AG04450 (cell line): ENCODE data around the gene KCNQ2. TPM values are rescaled to one million over a fixed set of nuclear protein-coding genes. Genes with fewer than 3 reads are reported as not detected.

Experiments
- CTCF ChIA-PET: fragments of 300-600, 350-600 bp; formaldehyde crosslinking; extraction: SDS; loops from one replicate; lab custom pipeline; 2022; ENCODE audit warnings: antibody characterized with exemption, inconsistent platforms; lab: Charles Lee
- POLR2A ChIA-PET: fragments of 350-600 bp; formaldehyde crosslinking; extraction: SDS; loops from one replicate; lab custom pipeline; 2021; ENCODE audit warnings: antibody characterized with exemption, inconsistent platforms; lab: Yijun Ruan, JAX
- DNase-seq: peaks from one replicate; pipeline ENCODE4 v3.0.0-alpha.2; 2011; ENCODE audit warnings: low read depth, low spot score
- H3K27ac ChIP-seq: one replicate; pipeline ENCODE4 v1.5.1; 2012; ENCODE audit warnings: low read depth, low read length, control low read depth
- H3K27me3 ChIP-seq: one replicate; pipeline ENCODE4 v1.6.0; 2012; ENCODE audit warnings: low read length; ENCODE audit not compliant: control insufficient read depth, insufficient read depth
- H3K4me3 ChIP-seq: 2 replicates; pipeline ENCODE4 v1.5.1; 2011; ENCODE audit warnings: mild to moderate bottlenecking, low read depth, low read length, control low read depth
- H3K9me3 ChIP-seq: 2 replicates; pipeline ENCODE4 v1.5.1; 2012; ENCODE audit warnings: low read length; ENCODE audit not compliant: control insufficient read depth, insufficient read depth
- polyA plus RNA-seq: library from polyadenylated mRNA; depleted of rRNA; stranded (reverse); fragments of >200 nt; gene quantifications from 2 replicates; pipeline ENCODE4 v1.2.3, GENCODE V29; 2011
- TF ChIP-seq, protein P1 (sequence below): IDR thresholded peaks from 2 replicates; pipeline ENCODE4 v1.5.1; 2011; ENCODE audit warnings: low read depth, low read length, control low read depth, inconsistent platforms

The KCNQ2 gene
- polyA plus RNA-seq, 1 experiment = not detected

DNA sequence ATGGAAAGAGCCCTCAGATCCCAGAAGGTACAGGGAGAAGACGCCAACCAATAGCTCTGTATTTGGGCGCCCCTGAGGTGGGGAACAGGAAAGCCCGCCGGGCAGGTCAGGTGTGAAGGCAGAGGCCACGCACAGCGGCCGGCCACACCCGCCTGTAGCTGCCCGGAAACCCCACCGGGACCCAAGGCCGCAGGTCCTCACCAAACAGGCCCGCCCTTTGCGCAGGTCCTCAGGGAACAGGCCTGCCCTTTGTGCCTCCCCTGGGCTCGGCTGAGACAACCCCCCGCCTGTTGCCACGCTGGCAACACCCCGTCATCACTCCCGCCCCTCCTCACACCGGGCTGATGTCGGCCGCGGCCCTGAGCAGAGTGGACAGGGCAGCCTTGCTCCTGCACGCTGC, 66.4 kb downstream of the KCNQ2 start:
- Histone ChIP-seq H3K27ac (no peak overlapping the region), H3K27me3 (peaks cover 6% of the 10 kb centered on the region), H3K4me3 (no peak overlapping the region), H3K9me3 (peaks cover 29% of the 10 kb centered on the region; the same call in 1 of the 2 replicates)
- CTCF ChIA-PET = no interaction called here
- DNase-seq = no peak
- POLR2A ChIA-PET = no interaction called here
- TF ChIP-seq, protein P1, sequence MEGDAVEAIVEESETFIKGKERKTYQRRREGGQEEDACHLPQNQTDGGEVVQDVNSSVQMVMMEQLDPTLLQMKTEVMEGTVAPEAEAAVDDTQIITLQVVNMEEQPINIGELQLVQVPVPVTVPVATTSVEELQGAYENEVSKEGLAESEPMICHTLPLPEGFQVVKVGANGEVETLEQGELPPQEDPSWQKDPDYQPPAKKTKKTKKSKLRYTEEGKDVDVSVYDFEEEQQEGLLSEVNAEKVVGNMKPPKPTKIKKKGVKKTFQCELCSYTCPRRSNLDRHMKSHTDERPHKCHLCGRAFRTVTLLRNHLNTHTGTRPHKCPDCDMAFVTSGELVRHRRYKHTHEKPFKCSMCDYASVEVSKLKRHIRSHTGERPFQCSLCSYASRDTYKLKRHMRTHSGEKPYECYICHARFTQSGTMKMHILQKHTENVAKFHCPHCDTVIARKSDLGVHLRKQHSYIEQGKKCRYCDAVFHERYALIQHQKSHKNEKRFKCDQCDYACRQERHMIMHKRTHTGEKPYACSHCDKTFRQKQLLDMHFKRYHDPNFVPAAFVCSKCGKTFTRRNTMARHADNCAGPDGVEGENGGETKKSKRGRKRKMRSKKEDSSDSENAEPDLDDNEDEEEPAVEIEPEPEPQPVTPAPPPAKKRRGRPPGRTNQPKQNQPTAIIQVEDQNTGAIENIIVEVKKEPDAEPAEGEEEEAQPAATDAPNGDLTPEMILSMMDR = no peak

GRCh38 chr20:63405102-63405730, 67.2 kb downstream of the KCNQ2 start:
- Histone ChIP-seq H3K27ac (no peak overlapping the region), H3K4me3 (no peak overlapping the region), H3K27me3 (no peaks in the 10 kb centered on the region), H3K9me3 (peaks cover 29% of the 10 kb centered on the region; the same call in 1 of the 2 replicates)
- no peak for DNase-seq
- ChIA-PET POLR2A (no interaction called here), CTCF (no interaction called here)
- TF ChIP-seq, protein P1 = no peak

- TF ChIP-seq, protein P1 = no peak
- H3K9me3 ChIP-seq = peaks cover 29% of the 10 kb centered on the region; the same call in 1 of the 2 replicates
- no peak for DNase-seq
- ChIA-PET CTCF (no interaction called here), POLR2A (no interaction called here)
- H3K4me3 ChIP-seq = no peak overlapping the region
- H3K27ac ChIP-seq = no peak overlapping the region
- no peaks in the 10 kb centered on the region for H3K27me3 ChIP-seq
These were observed 68.0 kb downstream of the KCNQ2 start for GRCh38 chr20:63404129-63405085.

DNA sequence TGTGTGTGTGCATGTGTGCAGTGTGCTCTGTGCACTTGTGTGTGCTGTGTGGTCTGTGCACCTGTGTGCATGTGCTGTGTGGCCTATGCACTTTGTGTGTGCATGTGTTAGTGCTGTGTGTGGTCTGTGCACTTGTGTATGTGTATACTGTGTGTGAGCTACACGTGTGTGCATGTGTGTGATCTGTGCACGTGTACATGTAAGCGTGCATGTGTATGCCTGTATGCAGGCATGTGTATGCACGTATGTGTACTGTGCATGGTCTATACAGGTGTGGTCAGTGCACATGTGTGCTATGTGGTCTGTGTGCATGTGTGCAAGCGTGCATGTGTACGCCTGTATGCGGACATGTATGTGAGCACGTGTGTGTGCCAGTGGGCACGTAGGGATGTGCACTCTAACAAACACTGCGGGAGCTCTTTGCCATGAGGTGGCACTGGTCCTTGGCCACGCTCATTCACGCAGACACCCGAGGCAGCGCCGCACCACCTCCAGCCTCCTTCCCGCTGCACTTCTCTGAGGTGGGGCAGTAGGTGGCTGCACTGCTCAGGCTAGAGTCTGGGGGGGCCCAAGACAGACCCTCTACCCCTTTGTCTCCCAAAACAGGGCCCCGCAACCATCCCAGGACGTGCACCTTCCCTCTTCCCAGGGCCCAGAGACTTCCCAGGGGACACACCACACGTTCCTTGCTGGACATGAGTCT, 68.9 kb downstream of the KCNQ2 start:
- Histone ChIP-seq H3K4me3 (no peak overlapping the region), H3K27ac (no peak overlapping the region), H3K9me3 (peaks cover 29% of the 10 kb centered on the region; the same call in 1 of the 2 replicates), H3K27me3 (no peaks in the 10 kb centered on the region)
- TF ChIP-seq, protein P1 = no peak
- CTCF ChIA-PET = no interaction called here
- POLR2A ChIA-PET = no interaction called here
- no peak for DNase-seq
